HG03457 (cell line): ENCODE data around the gene RTP2.

Experiments used
- ATAC-seq: cut with Tn5 transposase; IDR thresholded peaks from one replicate; pipeline ENCODE4 v1.9.1; 2021; ENCODE audit warnings: moderate number of reproducible peaks; ENCODE audit not compliant: unreplicated experiment

Gene RTP2, protein sequence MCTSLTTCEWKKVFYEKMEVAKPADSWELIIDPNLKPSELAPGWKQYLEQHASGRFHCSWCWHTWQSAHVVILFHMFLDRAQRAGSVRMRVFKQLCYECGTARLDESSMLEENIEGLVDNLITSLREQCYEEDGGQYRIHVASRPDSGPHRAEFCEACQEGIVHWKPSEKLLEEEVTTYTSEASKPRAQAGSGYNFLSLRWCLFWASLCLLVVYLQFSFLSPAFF

DNA sequence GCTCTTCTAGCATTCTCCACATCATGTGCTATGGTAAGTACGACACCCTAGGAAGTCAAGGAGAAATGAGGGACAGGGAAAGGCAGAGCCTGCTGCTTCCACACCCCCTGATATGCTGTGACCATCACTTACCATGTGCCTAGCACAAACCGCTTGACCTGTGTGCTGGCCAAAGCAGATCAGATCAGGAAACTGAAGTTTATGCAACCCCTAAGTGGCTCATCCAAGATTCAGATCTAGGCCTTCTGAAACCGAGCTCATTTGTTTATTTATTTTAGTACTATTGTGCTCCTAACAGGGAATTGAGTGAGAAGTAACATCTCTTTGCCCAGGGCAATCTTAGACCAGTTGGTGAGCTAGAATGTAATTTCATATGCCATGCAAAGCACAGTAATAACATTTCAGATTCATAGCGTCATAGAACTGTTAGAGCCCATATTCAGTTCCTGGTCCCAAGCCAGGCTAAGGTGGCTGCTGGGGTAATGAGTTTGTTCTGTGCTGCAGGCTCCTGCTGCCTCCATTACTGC is at the start of gene RTP2:
TSS of gene RTP2 (minus strand) at position 51 of the 527 bp plus-strand sequence. CDS start 429 bp downstream, outside the sequence.
- ATAC-seq = no peak

DNA sequence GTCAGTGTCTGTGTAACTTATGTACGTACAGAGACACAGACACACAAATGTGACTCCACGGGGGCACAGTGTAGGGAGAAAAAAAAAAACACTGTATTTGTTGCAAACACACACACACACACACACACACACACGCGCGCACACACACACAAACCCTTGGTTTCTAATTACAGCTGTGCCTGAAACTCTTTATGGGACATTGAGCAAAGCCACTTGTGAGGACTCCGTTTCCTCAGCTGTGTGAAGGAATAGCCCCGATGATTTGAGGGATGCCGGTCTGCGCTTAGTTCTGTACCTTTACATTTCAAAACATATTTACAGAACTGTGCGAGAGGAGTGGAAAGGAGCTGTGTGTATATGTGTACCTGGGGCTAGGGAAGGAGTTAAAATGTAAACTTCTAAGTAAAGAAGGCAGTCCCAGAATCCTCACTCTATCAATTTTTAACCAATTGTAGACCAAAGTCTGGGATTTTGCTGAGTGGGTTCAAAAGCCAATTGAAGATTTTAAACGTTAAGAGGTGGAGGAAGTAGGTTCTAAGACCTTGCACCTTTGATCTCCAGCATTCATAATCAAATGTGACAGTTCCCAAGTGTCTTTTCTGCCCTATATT is 48.3 kb upstream of the RTP2 start:
- no peak for ATAC-seq

DNA sequence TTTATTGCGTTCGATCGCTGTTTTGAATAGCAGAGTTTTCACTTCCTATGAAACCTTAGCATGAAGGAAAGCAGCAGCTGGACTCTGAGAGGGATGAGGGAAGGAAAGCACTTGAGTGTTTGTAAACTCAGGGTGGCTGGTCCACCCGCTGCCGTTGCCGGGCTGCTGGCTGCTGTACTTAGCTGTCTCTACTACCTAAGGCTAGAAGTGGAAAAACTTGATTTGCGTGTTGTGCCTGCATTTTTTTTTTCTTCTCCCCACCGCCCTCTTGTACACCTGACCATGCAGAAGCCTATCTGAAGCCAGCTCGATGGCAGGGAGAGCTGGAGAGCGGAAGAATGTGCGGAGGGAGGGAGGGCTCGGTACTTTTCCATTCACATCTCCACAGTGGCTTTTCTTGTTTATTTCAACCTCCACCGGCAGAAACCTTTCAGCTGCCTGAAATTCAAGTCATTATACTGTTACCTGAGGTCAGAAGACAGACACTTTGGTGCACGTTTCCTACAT is 47.7 kb upstream of the RTP2 start:
- ATAC-seq = no peak

DNA sequence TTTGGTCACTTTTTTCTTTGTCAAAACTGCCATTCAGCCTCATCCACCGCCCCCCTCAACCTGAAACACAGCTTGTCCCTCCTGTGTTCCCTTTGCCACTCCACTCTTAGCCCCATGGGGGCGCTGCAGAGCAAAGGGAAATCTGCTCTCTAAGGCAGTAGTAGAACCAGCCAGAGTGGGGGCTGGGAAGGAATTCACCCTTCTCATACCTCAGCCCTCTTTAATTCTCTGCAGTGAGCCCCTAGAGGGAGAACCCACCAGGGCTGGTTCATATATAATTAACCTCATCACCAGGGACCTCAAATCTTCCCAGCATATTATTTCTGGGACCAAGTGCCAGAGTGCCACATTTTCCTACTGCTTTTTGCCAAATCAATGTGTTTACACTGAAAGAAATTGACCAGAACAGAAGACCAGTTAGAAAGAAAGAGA is 45.7 kb upstream of the RTP2 start:
- ATAC-seq = peak; percentile 38

DNA sequence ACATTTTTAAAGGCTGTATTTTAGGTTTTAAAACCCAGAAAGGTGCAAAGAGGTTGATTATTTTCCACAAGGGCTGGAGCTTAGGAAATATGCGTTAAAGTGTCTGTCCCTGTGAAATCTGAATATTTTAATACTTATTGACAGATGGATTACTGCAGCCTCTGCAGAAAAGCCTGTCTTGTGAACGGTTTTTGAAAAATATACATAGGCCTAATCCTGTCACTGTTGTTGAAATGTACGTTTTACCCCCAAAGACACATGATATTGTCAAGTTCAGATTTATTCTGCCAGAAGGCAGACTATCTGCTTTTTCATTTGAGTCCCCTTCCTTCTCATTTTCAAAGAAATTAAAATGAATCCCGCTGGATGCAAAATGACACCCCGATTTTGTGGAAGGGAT is 45.1 kb upstream of the RTP2 start:
- no peak for ATAC-seq

DNA sequence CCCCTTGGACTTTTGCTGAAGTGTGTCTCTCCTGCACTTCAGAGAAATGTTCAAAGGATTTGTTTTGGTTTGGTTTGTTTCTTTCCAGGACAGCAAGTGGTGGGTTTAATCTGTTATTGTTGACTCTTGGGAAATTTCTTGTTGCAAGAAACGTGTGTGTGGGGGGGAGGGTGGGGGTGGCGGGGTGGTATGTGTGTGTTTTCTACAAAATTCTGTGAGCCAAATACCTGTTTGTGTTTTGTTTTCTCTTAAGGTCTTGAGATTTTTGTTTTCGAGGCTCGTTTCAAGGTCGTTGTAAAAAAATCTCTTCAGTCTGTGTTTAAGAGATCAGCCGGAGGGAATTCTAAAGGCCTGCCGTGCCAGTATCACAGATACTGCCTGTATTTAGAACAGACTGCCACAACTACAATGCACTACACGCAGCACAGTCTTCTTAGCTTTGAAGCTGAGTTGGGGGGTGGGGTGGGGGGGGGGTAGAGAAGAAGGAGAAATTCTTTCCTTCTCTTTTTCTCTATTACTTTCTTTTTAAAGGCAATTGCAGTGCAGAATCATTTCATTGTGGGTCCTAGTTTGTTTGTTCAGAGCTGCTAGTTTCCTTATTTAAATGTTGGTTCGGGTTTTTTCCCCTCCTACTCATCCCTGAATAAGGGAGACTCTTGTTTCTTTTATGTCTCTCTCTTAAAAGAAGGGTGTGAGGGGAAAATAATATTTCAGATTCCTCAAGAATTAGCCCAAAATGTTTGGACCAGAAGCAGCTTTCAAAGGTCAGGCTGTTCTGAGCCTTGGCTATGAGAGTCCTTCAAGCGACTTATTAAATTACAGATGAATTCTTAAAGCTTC is 44.3 kb upstream of the RTP2 start:
- no peak for ATAC-seq

DNA sequence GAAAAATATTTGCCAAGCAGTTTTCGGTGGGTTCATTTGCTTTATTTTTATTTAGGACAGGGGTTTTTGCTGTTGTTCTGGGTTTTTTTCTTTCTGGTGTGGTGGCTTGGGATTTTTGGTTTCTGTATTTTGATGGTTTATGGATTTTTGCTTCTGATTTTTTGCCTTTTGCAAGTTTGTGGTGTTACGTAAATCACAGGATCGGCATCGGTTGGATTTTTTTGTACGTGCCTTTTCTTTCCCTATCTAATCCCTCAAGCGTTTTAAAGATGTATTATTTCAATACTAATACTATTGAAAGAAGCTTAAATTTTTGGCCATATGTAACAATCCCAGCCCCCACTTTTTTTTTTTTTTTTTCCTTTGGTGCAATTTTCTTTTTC is 43.7 kb upstream of the RTP2 start:
- no peak for ATAC-seq

DNA sequence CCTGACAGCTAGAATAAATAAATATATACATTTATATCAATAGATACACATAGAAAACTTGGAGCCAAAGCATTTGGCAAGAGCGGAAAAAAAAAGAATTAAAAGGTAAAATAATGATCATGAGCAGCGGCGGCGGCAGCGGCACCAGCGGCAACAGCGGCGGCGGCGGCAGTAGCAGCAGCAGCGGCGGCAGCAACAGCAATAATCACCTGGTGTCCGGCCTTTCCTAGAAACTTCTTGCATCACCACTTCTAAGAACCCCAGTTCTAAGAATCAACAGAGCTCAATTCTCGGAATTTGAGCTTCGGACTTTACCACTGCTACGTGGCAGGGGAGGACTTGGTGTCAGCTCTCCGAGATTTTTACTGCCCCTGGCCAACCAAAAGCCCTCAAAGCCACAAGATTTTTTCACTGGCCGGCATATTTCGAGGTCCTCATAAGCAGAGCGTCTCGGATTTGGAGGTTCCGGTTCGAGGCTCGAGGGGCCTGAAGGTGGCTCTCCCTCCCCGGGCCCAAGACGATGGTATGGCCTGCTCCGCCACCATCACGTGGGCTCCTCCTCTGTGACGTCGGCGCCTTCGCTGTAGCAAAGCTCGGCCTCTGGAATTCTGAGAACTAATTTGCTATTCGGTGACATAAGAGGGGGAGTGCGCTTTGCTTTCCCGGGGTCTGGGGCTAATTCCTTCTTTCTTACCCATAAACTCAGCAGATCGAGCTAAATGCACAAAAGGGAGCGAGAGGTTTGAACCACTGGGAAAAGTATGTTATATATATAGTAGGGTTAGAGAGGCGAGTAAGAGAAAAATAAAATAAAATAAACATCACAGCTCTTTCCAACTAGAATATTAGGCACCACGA is 43.1 kb upstream of the RTP2 start, which contains the start of gene BCL6:
TSS of gene BCL6 (minus strand) at position 268 of the 858 bp plus-strand sequence. CDS start 11,775 bp downstream, outside the sequence.
- peak; percentile 54 for ATAC-seq

DNA sequence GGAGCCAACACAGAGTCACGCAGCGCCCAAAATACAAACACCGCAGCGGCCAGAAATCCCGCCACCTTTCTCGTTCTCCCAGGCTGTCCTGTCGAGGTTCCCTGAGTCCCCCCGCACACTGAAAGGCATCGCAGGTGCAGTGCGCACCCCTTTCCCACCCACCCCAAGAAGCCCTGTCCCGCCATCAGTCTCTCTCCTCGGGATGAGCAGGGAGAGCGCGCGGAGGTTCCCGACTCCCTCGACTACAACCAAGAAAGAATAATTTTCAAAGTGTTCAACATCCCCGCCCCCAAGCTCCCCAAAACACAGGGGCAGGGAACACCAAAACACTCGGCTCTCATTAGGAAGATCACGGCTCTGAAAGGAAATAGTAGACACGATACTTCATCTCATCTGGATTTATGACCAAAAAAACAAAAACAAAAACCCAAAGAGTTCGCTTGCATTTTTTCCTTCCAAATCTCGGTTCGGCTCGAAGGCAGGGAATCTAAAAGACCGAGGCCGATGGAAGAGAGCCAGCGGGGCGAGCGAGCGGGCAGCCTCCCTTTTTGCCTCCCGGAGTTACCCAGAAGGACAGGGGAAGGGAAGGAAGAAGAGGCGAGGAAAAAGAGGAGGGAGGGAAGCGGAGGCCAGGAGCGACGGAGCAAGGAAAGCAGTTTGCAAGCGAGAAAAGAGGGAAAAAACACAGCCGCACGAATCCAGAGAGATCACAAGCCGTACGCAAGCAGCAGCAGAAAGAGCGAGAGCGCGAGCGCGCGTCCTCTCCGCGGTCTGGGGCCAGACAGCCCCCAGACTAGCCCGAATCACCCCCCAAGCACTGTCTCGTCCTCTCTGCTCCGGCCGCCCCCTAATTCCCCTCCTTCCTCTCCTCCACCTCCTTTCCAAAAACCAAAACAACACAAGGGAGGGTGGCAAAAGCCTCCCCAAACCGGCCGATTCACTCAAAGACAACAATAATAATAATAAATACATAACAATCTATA is 42.1 kb upstream of the RTP2 start:
- no peak for ATAC-seq

DNA sequence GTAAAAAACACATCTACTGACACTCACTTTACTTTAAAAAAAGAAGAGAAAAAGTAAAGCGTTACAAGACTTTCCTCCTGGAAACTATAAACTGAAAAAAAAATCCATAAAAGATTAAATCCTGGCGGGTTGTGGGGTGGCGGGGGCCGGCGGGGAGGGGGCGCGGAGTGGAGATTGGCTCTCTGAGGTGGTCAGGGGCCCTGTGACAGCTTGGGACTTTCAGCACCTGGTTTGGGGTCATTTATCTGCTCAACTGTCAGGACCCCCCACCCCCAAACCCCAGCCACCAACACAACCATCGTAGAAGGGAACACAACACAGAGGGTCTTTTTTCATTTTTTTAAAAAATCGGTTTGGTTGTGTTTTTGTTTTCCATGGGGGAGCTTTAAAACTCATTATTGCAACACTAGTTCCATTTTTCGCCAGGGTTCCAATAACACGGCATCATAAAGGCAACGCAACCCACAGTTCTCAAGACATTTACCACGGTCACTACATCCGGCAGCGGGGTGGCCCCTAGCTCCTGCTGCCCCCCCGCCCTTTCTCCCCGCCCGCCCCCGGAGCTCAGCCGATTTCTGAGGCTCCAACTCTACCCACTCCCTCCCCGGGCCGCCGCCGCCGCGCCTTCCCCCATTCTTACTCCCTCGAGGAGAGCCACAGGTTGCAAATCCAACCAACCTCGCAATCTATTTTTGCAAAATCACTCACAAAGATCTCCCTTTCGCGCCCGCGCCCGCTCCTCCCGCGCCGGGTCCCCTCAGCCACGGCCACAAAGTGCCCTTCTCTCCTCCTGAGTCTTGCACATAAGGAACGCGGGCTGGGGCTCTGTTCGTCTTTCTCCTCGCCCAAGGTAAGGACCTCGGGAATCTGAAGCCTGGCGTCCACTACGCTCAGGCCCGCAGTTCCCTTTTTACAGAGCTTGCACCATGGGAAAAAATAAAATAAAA is 41.1 kb upstream of the RTP2 start:
- ATAC-seq = no peak

DNA sequence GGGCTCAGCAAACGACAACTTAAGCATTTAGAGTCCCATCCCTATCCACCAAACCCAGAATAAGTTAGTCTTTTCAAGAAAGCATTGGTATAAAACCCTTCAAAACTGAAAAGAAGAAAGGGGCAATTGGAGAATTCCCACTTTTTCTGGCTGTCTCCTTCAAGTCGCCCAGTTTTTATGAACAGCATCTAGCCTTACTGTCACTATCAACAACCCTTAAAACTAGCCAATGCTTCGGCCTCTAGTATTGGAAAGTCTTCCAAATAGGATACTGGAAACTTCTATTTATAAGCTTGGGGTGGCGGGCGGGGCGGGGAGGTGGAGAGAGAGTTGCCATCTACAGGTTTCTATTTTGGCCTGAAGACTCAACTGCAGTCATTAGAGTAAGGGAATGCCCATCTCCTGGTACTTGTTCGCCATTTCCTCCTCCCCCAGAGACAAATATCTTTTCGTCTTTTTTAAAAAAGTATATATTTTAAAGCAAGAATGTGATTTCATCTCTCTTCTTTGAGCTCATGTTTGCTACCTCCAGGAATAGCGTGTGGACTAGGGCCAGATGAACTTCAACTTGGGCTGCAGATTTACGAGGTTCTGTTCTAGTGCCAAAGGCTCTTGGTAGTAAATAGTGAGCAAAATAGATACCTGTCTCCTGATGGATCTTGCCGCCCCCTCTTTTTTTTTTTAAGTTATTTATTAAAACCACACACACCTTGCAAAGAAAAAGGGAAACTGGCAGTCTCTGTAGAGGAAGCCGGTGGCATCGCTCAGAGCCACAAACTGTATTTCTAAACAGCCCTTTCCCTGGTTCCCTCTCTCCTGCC is 40.2 kb upstream of the RTP2 start:
- no peak for ATAC-seq

DNA sequence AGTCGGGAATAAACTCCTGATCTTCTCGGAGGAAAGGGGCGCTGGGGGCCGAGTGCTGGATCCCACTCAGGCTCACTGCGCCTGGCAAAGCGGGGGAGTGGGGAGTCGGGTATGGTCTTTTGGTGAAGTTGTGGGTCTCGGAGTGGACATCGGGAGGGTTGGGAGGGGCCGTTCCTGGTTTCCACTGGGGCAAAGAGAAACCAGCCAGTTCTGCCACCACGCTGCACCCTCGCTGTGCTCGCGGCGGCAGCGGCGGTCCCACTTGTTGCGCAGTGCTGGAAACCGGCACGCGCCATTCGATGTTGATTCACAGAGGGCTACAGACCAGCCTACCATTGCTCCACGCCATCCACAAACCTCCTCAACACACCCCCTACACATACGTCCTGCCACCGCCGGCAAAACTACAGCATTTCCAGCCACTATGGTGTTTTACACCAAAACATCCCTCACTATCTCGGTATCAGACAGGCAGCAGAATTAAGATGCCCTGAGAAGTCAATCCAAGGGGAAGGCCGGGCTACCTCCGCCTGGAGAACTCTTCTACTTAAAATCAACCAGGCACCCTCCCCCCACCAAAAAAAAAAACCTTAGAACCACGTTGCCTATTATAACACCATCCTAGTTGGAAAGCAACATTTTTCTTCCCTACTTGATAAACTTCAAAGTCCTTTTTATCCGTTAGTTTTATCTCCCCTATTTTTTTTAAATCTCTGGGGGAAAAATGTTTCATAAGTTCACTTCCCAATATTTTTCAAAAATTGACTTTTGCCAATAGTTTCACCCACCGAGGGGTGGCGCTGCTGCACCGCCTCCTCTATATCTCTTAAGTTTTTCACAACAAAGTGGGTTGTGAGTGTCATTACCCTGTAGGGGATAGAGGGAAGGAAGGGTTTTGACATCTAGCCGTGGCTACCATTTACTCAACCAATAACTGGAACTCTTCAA is 39.3 kb upstream of the RTP2 start:
- ATAC-seq = no peak

DNA sequence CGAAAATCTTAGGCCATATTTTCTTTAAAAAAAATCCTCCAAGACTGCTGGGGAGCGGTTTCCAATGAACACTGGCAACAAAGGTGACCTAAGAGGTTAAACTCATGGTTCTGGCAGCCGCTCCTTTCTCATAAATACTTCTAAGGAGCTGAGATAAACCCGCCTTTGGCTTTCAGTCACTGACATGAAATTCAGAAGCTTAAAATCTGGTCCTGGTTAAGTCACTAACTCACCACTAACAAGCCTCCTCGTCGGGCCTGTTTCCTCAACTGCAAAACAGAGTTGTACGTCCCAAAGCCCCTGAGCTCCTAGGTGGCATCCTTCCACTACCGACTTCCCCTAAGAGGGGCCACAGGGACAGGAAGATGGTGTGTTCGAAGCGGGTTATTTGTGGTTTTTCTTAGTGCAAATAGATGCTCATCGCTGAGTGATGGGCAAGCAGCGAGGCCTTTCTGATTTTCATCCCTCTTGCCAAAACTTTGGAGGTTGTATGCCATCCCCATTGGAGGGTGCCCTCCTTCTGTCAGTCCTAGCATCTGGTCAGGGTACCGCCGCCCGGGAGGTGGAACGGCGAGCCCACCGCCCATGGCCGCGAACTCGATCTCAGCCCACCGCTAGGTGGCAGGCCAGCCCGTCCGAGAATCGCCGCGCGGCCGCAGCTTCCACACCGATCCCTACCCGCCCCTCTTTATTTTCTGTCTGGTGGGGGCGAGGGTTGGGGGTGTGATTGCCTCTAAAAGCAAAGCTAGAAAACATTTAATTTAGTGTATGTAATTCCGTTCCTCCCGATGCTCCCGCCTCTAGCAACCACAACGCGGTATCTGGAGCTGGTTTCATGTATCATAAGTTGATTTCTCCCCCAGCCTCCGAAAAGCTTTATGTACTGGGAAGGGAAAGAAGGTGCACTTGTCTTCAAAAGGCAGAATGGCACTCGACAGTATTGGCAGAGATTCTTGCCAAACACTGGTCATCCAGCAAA is 38.4 kb upstream of the RTP2 start:
- no peak for ATAC-seq

DNA sequence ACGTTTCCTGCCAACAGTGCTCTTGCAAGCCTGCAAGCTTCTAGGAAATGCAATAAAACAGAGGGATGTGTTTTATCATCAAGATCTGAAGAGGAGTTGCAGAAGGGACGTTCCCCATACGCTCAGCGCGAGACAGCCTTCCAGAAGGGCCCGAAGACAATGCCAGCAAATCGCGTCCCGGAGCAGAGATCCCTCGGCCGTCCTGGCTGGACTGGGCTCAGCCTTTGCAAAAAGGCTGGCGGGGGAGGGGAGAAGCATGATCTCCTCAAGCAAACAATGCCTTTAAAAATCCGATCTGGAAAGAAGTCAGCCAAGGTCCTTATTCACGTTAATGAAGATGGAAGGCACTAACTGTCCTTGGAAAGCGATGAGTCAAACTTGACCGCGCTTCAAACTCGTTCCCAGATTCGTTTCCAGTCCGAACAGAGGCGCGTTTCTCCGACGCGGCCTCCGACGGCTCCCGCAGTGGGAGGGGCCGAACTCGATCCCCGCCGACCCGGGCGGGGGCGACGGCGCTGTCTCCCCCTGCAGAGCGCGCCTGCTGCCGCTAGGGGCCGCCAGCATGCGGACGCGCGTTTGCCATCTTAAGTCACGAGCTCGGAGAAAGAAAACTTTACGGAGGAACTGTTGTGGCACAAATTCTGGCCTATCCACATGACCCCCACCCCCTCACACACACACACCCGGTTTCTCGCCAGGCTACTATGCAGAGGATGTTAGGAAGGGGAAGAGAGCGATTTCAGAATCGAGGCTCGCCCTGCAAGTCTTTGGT is 37.4 kb upstream of the RTP2 start:
- no peak for ATAC-seq
